OCI-LY7 (cell line): ENCODE data around the gene LYZL2. TPM values are rescaled to one million over a fixed set of nuclear protein-coding genes. Genes with fewer than 3 reads are reported as not detected.
"Not testable (repeated sequence)": the region's sequence is repeated elsewhere in the genome, so short reads cannot be mapped to it uniquely, and the experiment has no call there.

Source experiments
- BruUV-seq: library from RNA; stranded (reverse); fragments of 400-500 nt; replicated peaks from 2 replicates; lab custom pipeline; 2021; lab: Mats Ljungman, UMichigan
- CTCF ChIA-PET: fragments of 300-600 bp; sonication (Branson Sonifier 250); formaldehyde crosslinking; loops from one replicate; lab custom pipeline; 2022; ENCODE audit warnings: antibody characterized with exemption; ENCODE audit not compliant: unreplicated experiment; lab: Charles Lee
- POLR2A ChIA-PET: fragments of 300-600 bp; sonication (Branson Sonifier 250); formaldehyde crosslinking; loops from one replicate; lab custom pipeline; 2022; ENCODE audit warnings: antibody characterized with exemption; lab: Charles Lee
- DNase-seq: peaks from one replicate; pipeline ENCODE4 v3.0.0-alpha.2; 2015; ENCODE audit warnings: low spot score
- H2AFZ ChIP-seq: fragments of 200-600 bp; sonication (generic), shearing (Covaris generic); 2 replicates; pipeline ENCODE4 v1.6.1; 2014; ENCODE audit warnings: mild to moderate bottlenecking, antibody characterized with exemption, low read length, moderate library complexity
- H3K27ac ChIP-seq: fragments of 200-600 bp; sonication (generic); 2 replicates; pipeline ENCODE4 v1.5.1; 2014; ENCODE audit warnings: mixed run types, low read depth, mild to moderate bottlenecking, moderate library complexity, low read length, inconsistent platforms; ENCODE audit not compliant: poor library complexity, severe bottlenecking
- H3K36me3 ChIP-seq: fragments of 200-600 bp; sonication (generic); 2 replicates; pipeline ENCODE4 v1.6.1; 2014; ENCODE audit warnings: mild to moderate bottlenecking, antibody characterized with exemption, low read length, moderate library complexity, mixed read lengths; ENCODE audit not compliant: insufficient read depth
- H3K4me1 ChIP-seq: fragments of 200-600 bp; sonication (generic); 2 replicates; pipeline ENCODE4 v1.5.1; 2014; ENCODE audit warnings: mild to moderate bottlenecking, low read length; ENCODE audit not compliant: insufficient read depth, poor library complexity, severe bottlenecking
- H3K4me2 ChIP-seq: fragments of 200-600 bp; sonication (generic); 2 replicates; pipeline ENCODE4 v1.6.1; 2014; ENCODE audit warnings: mild to moderate bottlenecking, low read length
- H3K4me3 ChIP-seq: fragments of 200-600 bp; sonication (generic); 2 replicates; pipeline ENCODE4 v1.5.1; 2014; ENCODE audit warnings: mild to moderate bottlenecking, low read depth, low read length; ENCODE audit not compliant: poor library complexity, severe bottlenecking
- H3K79me2 ChIP-seq: fragments of 200-600 bp; sonication (generic); 2 replicates; pipeline ENCODE4 v1.6.1; 2016; ENCODE audit warnings: low read depth, mild to moderate bottlenecking, low read length, moderate library complexity, mixed read lengths; ENCODE audit not compliant: insufficient read depth
- H3K9me2 ChIP-seq: fragments of 200-600 bp; sonication (generic); 2 replicates; pipeline ENCODE4 v1.6.1; 2016; ENCODE audit warnings: mild to moderate bottlenecking, low read length, mixed read lengths; ENCODE audit not compliant: insufficient read depth
- H3K9me3 ChIP-seq: fragments of 200-600 bp; sonication (generic); 2 replicates; pipeline ENCODE4 v1.6.1; 2014; ENCODE audit warnings: mild to moderate bottlenecking, mixed run types, low read length, mixed read lengths
- H4K20me1 ChIP-seq: fragments of 200-600 bp; sonication (generic); 2 replicates; pipeline ENCODE4 v1.6.1; 2014; ENCODE audit warnings: mild to moderate bottlenecking, antibody characterized with exemption, low read length, moderate library complexity, mixed read lengths; ENCODE audit not compliant: insufficient read depth
- CTCF ChIP-seq: fragments of 200-600 bp; sonication (generic); conservative IDR thresholded peaks from 2 replicates; pipeline ENCODE4 v1.5.1; 2014; ENCODE audit warnings: mild to moderate bottlenecking, antibody characterized with exemption, low read length, moderate library complexity, mixed read lengths
- EZH2phosphoT487 ChIP-seq: fragments of 200-600 bp; sonication (generic); IDR thresholded peaks from 2 replicates; pipeline ENCODE4 v1.6.1; 2018; ENCODE audit warnings: low read depth, borderline replicate concordance, mild to moderate bottlenecking, mixed run types, antibody characterized with exemption, low read length, moderate library complexity, mixed read lengths
- intact Hi-C: fragments of 100-400 bp; cut with micrococcal nuclease; formaldehyde crosslinking; loops from one replicate; pipeline ENCODE4 v1.10.0; 2022; ENCODE audit not compliant: unreplicated experiment
- total RNA-seq, 2 experiments: library from RNA; depleted of rRNA in 1 of 2; stranded (reverse); fragments of >200 nt in 1 of 2; shearing (Covaris generic) in 1 of 2; gene quantifications; 2 replicates each; pipeline ENCODE4 v1.2.3, GENCODE V29; 2014 to 2022

The LYZL2 gene
- total RNA-seq, 2 experiments from 2014 or later: not detected

GRCh38 chr10:30662814-30663213 lies 33.3 kb upstream of the LYZL2 start:
- Histone ChIP-seq H3K9me2 (no peaks in the 10 kb centered on the region), H3K79me2 (no peaks in the 10 kb centered on the region), H3K4me2 (peak overlapping the region; percentile 50), H3K4me3 (no peak overlapping the region), H2AFZ (0 out of 2 replicates have a peak overlapping the region, but pooled peaks have one; percentile 11), H3K27ac (no peak overlapping the region), H3K9me3 (no peaks in the 10 kb centered on the region), H3K4me1 (peaks cover 6% of the 10 kb centered on the region), H4K20me1 (no peaks in the 10 kb centered on the region), H3K36me3 (no peaks in the 10 kb centered on the region)
- intact Hi-C loops: no loop called here
- ChIA-PET CTCF (no interaction called here), POLR2A (interaction anchor here (1.3 kb wide), 1 partner anchor 53 kb away, joined by 4 read pairs; no protein-coding TSS in a partner anchor)
- BruUV-seq: no TSS peak
- TF ChIP-seq CTCF (no peak), EZH2phosphoT487 (no peak)
- no peak for DNase-seq

- H2AFZ ChIP-seq, H3K27ac ChIP-seq, H3K4me1 ChIP-seq, DNase-seq, intact Hi-C loops, BruUV-seq, H3K9me3 ChIP-seq, H3K4me3 ChIP-seq, H3K4me2 ChIP-seq, H3K79me2 ChIP-seq, H4K20me1 ChIP-seq, H3K36me3 ChIP-seq, H3K9me2 ChIP-seq: not testable (repeated sequence)
- ChIA-PET CTCF (interaction anchor here (0.6 kb wide), 1 partner anchor 100 kb away, joined by 4 read pairs; no protein-coding TSS in a partner anchor), POLR2A (interaction anchor here (1.6 kb wide), 1 partner anchor 10 kb away, joined by 5 read pairs; no protein-coding TSS in a partner anchor)
These were observed 30.8 kb upstream of the LYZL2 start for GRCh38 chr10:30660314-30660713.

- DNase-seq: no peak
- Histone ChIP-seq H3K9me3 (no peaks in the 10 kb centered on the region), H3K4me2 (no peak overlapping the region), H3K4me3 (no peak overlapping the region), H3K36me3 (no peaks in the 10 kb centered on the region), H3K9me2 (no peaks in the 10 kb centered on the region), H4K20me1 (no peaks in the 10 kb centered on the region), H2AFZ (no peak overlapping the region), H3K79me2 (no peaks in the 10 kb centered on the region), H3K4me1 (no peaks in the 10 kb centered on the region), H3K27ac (no peak overlapping the region)
- TF ChIP-seq CTCF (no peak), EZH2phosphoT487 (no peak)
- BruUV-seq: no TSS peak
- ChIA-PET CTCF (no interaction called here), POLR2A (no interaction called here)
- intact Hi-C loops: no loop called here
These were observed 26.7 kb upstream of the LYZL2 start for GRCh38 chr10:30656233-30656632.

GRCh38 chr10:30655001-30655400 lies 25.4 kb upstream of the LYZL2 start:
- H3K4me1 ChIP-seq, H3K36me3 ChIP-seq, H3K79me2 ChIP-seq, H3K4me2 ChIP-seq, DNase-seq, intact Hi-C loops, H3K27ac ChIP-seq, H3K9me2 ChIP-seq, H3K4me3 ChIP-seq, CTCF ChIA-PET, H3K9me3 ChIP-seq, BruUV-seq, POLR2A ChIA-PET, H2AFZ ChIP-seq, H4K20me1 ChIP-seq: not testable (repeated sequence)

GRCh38 chr10:30651470-30652397 lies 22.2 kb upstream of the LYZL2 start:
- POLR2A ChIA-PET: interaction anchor here (1.5 kb wide), 1 partner anchor 10 kb away, joined by 3 read pairs; no protein-coding TSS in a partner anchor
- CTCF ChIA-PET, BruUV-seq, H3K36me3 ChIP-seq, intact Hi-C loops, H3K9me2 ChIP-seq, H3K27ac ChIP-seq, H3K4me1 ChIP-seq, H3K79me2 ChIP-seq, DNase-seq, H2AFZ ChIP-seq, H4K20me1 ChIP-seq, H3K9me3 ChIP-seq, H3K4me3 ChIP-seq, H3K4me2 ChIP-seq: not testable (repeated sequence)
